Myocyte (in vitro differentiated cells): ENCODE data around the gene APIP. TPM values are rescaled to one million over a fixed set of nuclear protein-coding genes. Genes with fewer than 3 reads are reported as not detected.
"Not testable (repeated sequence)": the region's sequence is repeated elsewhere in the genome, so short reads cannot be mapped to it uniquely, and the experiment has no call there.

Experiments used
- DNase-seq: peaks from one replicate; pipeline ENCODE4 v3.0.0-alpha.2; 2012; ENCODE audit warnings: low read depth
- total RNA-seq: library from RNA; depleted of rRNA; stranded (reverse); fragments of >200 nt; gene quantifications from 2 replicates; pipeline ENCODE4 v1.2.3, GENCODE V29; 2014

APIP gene
- total RNA-seq, 1 donor from 2014 or later, result 34.2 TPM

- DNase-seq, result no peak
Observed at GRCh38 chr11:34926831-34927132, 10.6 kb upstream of the APIP start.

GRCh38 chr11:34926101-34926830 lies 10.1 kb upstream of the APIP start:
- DNase-seq, result peak; percentile 72

DNA sequence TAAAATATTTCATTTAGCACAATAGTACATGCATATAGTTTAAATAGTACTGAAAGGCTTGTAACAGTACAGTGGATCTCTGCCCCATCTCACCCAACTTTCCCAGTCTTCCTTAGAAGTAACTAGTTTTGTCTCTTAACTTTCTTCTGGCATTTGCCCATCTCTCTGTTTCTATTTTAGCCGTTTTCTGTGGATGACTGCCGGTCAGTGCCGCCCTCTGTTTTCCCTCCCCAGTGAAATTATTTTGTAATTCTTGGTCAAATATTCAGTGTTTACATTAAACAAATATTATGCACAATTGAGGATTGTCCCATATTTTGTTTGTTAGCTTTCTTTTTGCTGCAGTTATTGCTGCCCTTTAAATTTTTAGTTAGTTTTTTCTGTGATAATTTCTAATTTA lies 8.5 kb upstream of the APIP start:
- DNase-seq, result no peak

- no peak for DNase-seq
Observed at GRCh38 chr11:34921156-34921555, 5.0 kb upstream of the APIP start.

DNA sequence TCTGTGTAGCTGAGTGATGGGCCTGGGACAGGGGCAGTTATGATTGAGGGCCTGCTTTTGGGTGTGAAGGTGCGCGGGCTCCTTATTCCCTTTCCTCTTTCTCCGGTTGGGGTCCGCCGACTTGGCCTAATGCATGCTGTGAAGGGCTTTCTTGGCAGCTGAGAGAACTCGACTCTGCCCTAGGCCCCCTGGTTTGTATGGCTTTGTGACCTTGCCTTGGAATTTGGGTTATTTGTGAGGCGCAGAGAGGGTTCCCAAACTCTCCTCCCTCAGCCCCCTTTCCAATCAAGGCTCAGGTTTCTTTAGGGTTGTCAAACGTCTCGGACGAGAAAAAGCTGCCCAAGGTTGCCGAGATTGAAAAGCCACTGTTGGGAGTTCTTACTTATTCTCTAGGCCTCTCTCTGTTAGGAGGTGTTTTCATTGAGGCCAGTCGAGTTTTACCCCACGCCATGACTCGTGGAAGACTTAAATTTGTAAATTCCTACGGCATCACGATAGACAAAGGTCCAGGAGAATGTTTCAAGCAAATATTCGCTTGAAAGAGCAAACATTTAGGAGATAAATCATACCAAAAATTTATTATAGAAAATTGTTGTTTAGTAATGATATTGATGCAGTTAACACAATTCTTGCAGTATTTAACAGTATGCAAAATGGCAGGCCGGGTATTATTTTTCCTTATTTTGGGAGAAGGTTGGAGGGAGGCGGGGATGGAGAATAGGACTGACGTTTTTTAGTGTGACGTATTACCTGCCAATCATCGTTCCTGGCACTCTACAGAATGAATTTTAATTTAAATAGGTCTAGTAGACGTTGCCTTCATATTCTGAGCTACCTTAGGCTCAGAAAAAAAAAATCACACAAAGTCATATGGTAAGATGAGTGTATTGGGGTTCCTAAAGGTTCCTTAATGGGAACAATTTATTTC lies 928 bp upstream of the APIP start:
- DNase-seq, result peak; percentile 31

DNA sequence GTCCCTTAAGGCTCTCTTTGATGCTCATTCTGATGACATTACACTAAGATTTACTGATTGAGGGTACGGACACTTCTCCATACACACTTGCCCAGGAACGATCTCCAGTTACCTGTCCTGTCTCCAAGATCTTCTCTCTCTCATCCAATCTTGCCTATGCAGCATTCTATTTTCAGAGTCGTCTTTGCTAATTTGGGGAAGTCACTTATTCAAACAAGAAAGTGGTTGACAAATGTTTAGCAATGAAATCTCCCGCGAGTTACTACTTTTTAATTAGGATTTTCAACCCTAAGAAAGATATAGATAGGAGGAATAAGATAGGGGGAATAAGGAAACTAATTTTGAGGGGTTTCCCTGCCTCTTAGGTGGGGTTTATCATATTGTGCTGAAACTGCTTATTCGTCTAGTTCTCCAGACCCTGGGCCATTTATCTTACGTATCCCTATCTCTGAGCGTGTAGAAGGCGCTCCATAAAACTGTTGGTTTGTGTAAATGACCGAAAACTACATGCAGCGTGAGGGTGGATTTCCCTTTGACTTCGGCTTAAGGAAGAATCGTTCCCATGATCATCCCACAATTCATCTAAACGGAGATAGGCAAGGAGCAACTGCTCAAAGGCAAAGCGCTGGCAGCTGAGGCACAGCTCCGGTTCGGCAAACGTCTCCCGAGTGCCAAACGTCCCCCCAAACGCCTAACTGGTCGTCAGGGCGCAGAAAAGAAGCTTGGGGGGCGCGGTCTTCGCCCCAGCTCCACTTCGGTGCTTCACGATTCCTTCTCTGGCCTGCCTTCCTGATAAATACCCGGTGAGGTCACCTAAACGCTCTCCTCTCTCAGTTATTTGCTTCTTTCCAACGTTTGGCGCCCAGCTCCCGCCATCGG lies 804 bp downstream of the APIP start:
- DNase-seq, result peak; percentile 60

GRCh38 chr11:34913556-34913955 lies 2.6 kb downstream of the APIP start:
- DNase-seq, result not testable (repeated sequence)

DNA sequence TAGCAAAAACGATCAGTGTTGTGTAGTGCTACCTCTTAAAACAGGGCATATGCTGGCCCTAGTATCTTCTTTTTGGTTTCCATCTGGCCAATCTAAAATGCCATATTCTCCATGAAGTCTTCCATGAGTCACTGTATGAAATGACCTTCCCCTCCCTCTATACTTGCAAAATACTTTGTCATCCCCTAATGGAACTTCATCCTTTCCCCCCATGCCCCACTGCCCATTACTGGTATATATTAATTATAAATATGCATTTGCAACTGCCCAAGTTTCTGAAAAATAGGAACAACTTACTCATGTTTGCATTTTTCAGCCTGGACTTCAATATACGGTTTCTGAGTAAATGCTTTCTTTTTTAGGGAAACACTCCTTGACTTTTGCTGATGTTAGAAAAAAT lies 4.5 kb downstream of the APIP start:
- DNase-seq, result no peak

DNA sequence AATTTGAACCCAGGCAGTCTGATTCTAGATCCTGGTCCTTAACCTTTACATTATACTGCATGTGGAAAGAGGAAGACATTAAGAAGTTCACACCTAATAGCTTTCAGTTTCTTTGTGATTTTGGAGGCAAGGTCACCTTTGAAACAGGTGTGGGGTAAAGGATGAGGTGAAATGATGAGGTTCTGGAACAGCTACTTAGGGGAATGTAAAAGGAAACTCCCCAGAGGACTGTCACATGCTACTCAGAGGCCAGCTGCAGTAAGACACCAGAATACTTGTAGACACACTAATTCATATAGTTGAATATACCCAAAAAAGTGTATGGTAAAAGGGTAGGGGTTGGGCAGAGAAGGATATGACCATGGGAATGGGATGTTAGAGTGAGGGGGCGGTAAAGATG lies 5.4 kb downstream of the APIP start:
- DNase-seq, result no peak

GRCh38 chr11:34909955-34910354 lies 6.2 kb downstream of the APIP start:
- DNase-seq, result peak; percentile 35

DNA sequence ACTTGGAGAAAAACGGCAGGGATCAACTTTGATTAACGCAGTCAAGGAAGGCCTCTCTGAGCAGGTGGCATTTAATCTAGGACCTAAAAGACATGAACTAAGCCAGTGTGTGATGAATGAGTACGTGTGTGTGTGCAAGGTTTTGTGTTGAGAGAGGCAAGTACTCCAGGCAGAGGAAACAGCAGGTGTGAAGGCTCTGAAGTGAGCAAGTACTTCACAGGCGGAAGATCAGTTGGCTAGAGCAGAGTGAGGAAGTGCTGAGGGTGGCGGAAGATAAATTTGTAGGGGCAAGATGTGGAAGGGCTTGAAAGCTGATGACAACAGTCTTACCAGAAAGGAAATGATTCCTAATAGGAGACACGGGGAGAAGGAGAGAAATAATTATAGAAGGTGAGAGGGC lies 6.8 kb downstream of the APIP start:
- DNase-seq, result no peak

GRCh38 chr11:34907934-34908593 lies 8.1 kb downstream of the APIP start:
- no peak for DNase-seq

- peak; percentile 49 for DNase-seq
Observed at GRCh38 chr11:34905666-34906065, 10.5 kb downstream of the APIP start.

GRCh38 chr11:34904421-34904955 lies 11.7 kb downstream of the APIP start:
- DNase-seq, result no peak

GRCh38 chr11:34899633-34900016 lies 16.6 kb downstream of the APIP start:
- no peak for DNase-seq

- DNase-seq, result no peak
Observed at GRCh38 chr11:34898474-34898873, 17.7 kb downstream of the APIP start.

DNA sequence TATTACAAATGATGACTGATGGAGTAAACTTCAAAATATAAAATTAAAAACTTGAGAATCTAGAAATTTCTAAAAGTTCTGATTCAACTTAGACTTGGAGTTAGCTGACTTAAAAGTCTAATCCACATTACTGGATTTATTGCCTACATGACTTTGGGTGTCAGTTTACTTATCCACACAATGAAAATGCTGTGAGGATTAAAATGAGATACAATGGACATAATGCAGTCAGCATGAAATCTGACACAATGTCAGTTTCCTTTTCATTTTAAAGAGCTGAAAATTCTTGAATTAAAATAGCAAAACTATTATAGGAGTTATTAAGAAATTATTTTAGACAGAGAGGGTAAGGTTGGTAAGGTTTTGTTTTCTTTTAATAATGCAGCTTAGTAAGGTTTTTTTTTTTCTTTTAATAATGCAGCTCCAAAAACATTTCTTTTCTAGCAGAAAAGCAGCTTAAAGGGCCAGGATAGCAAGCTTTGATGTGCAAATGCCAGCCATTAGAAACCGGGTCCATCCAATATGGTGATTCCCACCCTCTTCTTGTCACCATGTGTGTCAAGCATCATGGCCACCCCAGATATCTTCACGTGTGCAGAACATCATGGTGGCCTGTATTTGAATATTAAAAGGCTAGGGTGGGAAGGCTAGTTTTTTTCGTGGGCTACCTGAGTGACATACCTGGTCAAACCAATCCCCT lies 18.9 kb downstream of the APIP start:
- no peak for DNase-seq

- not testable (repeated sequence) for DNase-seq
Observed at GRCh38 chr11:34896191-34896590, 20.0 kb downstream of the APIP start.

GRCh38 chr11:34893416-34893815 lies 22.8 kb downstream of the APIP start:
- no peak for DNase-seq

- DNase-seq, result no peak
Observed at GRCh38 chr11:34891611-34892010, 24.6 kb downstream of the APIP start.
